Ectodermal cell (in vitro differentiated cells): Measurements from ENCODE around the gene EEF1A1.
"Not testable (repeated sequence)": the region's sequence is repeated elsewhere in the genome, so short reads cannot be mapped to it uniquely, and the experiment has no call there.

ENCODE experiments used
- H3K27ac ChIP-seq: 2 replicates; pipeline ENCODE4 v1.7.0; 2013; ENCODE audit warnings: mild to moderate bottlenecking, low read depth, low read length; ENCODE audit not compliant: insufficient read depth, poor library complexity, severe bottlenecking
- H3K27me3 ChIP-seq: 2 replicates; pipeline ENCODE4 v1.7.0; 2013; ENCODE audit warnings: mild to moderate bottlenecking, low read length; ENCODE audit not compliant: insufficient read depth, control insufficient read depth, poor library complexity, severe bottlenecking
- H3K36me3 ChIP-seq: one replicate; pipeline ENCODE4 v1.7.0; 2013; ENCODE audit warnings: low read length; ENCODE audit not compliant: control insufficient read depth, insufficient read depth
- H3K4me1 ChIP-seq: one replicate; pipeline ENCODE4 v1.7.0; 2013; ENCODE audit warnings: low read length; ENCODE audit not compliant: control insufficient read depth, insufficient read depth
- H3K4me3 ChIP-seq: 2 replicates; pipeline ENCODE4 v1.7.0; 2013; ENCODE audit warnings: low read depth, low read length, control low read depth; ENCODE audit not compliant: insufficient read depth
- H3K9me3 ChIP-seq: 2 replicates; pipeline ENCODE4 v1.7.0; 2013; ENCODE audit warnings: mild to moderate bottlenecking, low read length, moderate library complexity; ENCODE audit not compliant: control insufficient read depth
- WGBS, 2 experiments: methylation state at CpG; one replicate each; pipeline ENCODE4 v1.1.7; 2013; ENCODE audit warnings: missing lambda C conversion rate in 2 of 2; 5-methylcytosine and 5-hydroxymethylcytosine counted together

Gene EEF1A1

DNA sequence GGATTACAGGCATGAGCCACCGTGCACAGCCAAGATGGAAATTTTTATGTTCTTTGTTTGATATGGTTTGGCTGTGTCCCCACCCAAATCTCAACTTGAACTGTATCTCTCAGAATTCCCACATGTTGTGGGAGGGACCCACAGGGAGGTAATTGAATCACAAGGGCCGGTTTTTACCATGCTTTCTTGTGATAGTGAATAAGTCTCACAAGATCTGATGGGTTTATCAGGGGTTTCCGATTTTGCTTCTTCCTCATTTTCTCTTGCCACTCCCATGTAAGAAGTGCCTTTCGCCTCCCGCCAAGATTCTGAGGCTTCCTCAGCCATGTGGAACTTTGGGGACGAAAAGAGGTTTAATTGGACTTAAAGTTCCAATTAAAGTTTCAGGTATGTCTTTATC is 14.6 kb downstream of the EEF1A1 start:
- Histone ChIP-seq H3K4me1 (no peaks in the 10 kb centered on the region), H3K4me3 (no peak overlapping the region), H3K27me3 (no peaks in the 10 kb centered on the region), H3K9me3 (no peaks in the 10 kb centered on the region), H3K27ac (no peak overlapping the region), H3K36me3 (no peaks in the 10 kb centered on the region)
- 82 to 91% methylated on average over 6 of the region's 6 CpGs for WGBS, 2 experiments

DNA sequence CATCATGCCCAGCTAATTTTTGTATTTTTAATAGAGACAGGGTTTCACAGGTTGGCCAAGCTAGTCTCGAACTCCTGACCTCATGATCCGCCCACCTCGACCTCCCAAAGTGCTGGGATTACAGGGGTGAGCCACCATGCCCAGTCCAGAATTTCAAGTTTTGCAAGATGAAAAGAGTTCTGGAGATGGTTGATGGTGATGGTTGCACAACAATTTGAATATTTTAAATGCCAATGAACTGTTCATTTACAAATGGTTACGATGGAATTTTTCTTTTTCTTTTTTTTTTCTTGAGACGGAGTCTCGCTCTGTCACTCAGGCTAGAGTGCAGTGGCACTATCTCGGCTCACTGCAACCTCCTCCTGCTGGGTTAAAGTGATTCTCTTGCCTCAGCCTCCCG is 15.1 kb downstream of the EEF1A1 start:
- not testable (repeated sequence) for H3K27ac ChIP-seq, H3K36me3 ChIP-seq, H3K27me3 ChIP-seq, H3K9me3 ChIP-seq, H3K4me3 ChIP-seq, H3K4me1 ChIP-seq
- 91 to 93% methylated on average over 8 of the region's 8 CpGs for WGBS, 2 experiments

DNA sequence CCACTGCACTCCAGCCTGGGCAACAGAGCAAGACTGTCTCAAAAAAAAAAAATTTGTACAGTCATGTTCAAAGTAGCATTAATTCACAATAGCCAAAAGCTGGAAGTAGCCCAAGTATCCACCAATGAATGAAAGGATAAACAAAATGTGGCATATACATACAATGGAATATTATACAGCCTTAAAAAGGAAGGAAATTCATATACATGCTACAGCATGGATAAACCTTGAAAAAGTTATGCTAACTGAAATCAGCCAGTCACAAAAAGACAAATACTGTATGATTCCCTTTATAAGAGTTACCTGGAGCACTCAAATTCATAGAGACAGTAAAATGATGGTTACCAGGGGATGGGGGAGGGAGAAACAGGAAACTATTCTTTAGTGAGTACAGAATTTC is 15.7 kb downstream of the EEF1A1 start:
- Histone ChIP-seq H3K27ac (no peak overlapping the region), H3K4me1 (no peaks in the 10 kb centered on the region), H3K9me3 (no peaks in the 10 kb centered on the region), H3K36me3 (no peaks in the 10 kb centered on the region), H3K27me3 (no peaks in the 10 kb centered on the region), H3K4me3 (no peak overlapping the region)

DNA sequence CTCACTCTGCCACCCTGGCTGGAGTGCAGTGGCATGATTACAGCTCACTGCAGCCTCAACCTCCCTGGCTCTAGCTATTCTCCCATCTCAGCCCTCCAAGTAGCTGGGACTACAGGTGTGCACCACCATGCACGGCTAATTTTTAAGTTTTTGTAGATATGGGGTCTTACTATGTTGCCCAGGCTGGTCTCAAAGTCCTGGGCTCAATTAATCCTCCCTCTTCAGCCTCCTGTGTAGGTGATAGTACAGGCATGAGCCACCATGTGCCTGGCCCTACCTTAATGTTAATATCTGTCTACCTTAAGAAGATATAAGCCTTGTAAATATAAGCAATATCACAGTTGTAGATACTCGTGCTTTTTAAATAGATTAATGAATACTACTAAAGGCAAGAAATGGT is 16.7 kb downstream of the EEF1A1 start:
- no peaks in the 10 kb centered on the region for H3K36me3 ChIP-seq
- H3K9me3 ChIP-seq, result no peaks in the 10 kb centered on the region
- H3K4me1 ChIP-seq, result no peaks in the 10 kb centered on the region
- H3K4me3 ChIP-seq, result no peak overlapping the region
- 88 to 100% methylated on average over 1 to 2 of the region's 2 CpGs for WGBS, 2 experiments
- H3K27ac ChIP-seq, result no peak overlapping the region
- H3K27me3 ChIP-seq, result no peaks in the 10 kb centered on the region

DNA sequence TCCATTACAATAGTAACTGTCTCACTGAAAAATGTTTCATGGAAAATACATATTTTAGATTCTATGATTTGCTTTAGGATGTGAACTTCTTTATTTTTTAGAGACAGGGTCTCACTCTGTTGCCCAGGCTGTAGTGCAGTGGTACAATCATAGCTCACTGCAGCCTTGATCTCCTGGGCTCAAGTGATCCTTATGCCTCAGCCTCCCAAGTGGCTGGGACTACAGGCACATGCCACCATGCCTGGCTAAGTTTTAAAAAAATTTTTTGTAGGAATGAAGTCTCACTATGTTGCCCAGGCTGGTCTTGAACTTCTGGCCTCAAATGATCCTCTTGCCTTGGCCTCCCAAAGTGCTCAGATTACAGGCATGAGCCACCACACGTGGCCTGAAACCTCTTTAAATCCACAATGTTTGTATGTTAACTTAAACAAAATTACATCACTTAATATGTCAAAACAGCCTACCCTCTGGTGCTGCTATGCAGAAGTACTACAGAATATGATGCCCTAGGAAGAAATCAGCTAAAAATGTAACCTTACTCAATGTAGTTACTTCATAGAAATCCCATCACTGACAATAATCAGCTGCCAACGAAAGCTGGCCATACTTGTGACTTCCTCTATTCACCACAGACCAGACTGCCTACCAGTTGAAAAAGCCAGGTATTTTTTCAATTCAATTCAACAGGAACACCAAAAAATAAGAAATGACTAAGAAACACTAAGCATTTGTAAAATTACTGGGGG is 17.6 kb downstream of the EEF1A1 start:
- no peak overlapping the region for H3K27ac ChIP-seq
- peaks cover 4% of the 10 kb centered on the region for H3K36me3 ChIP-seq
- H3K4me3 ChIP-seq, result no peak overlapping the region
- WGBS, 2 experiments, result 87 to 89% methylated on average over 2 of the region's 2 CpGs
- H3K4me1 ChIP-seq, result no peaks in the 10 kb centered on the region
- no peaks in the 10 kb centered on the region for H3K9me3 ChIP-seq
- no peaks in the 10 kb centered on the region for H3K27me3 ChIP-seq

DNA sequence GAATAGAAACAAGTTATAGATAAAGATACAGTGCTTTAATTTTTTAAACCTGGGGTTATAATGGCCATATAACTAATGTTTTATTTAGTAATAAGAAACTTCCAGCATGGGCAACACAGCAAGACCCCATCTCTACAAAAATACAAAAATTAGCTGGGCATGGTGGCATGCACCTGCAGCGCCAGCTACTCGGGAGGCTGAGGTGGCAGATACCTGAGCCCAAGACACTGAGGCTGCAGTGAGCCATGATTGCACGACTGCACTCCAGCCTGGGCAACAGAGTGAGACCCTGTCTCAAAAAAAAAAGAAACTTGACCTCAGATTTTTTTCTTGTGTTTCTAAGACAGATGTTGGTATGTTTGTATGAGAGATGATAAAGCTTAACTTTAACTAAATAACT is 22.9 kb downstream of the EEF1A1 start:
- Histone ChIP-seq H3K27ac (no peak overlapping the region), H3K36me3 (peaks cover 11% of the 10 kb centered on the region), H3K27me3 (no peaks in the 10 kb centered on the region), H3K4me1 (no peaks in the 10 kb centered on the region), H3K9me3 (no peaks in the 10 kb centered on the region), H3K4me3 (no peak overlapping the region)
- 94% methylated on average over 3 of the region's 3 CpGs for WGBS, 2 experiments

DNA sequence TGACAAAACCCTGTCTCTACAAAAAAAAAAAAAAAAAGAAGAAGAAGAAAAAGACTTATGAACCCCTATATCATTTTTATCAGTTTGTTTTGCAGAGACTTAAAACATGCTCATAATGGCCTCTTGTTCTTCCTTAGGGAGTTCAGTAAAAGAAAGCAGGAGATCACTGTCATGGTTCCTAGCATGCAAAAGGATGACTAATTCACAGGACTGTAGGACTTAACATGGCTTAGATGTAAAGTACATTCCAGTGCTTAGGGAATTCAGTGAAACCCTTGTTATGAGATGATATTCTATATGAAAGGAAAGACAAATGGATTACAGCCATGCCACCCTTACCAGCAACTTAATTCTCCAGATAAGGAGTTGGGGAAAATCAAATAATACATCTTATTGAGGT is 29.5 kb downstream of the EEF1A1 start:
- Histone ChIP-seq H3K27ac (no peak overlapping the region), H3K27me3 (no peaks in the 10 kb centered on the region), H3K4me1 (no peaks in the 10 kb centered on the region), H3K9me3 (no peaks in the 10 kb centered on the region), H3K4me3 (no peak overlapping the region), H3K36me3 (peaks cover 8% of the 10 kb centered on the region)

DNA sequence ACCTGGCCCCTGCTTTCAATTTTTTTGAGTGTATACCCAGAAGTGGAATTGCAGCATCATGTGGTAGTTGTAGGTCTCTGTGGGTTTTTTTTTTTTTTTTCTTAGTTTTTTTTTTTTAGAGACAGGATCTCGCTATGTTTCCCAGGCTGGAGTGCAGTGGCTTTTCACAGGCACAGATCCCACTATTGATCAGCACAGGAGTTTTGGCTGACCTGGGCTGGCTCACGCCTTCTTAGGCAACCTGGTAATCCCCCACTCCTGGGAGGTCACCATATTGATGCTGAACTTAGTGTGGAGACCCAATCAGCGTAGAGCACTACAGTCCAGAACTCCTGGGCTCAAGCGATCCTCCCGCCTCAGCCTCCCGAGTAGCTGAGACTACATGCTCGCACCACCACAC is 33.4 kb downstream of the EEF1A1 start:
- H3K9me3 ChIP-seq, result no peaks in the 10 kb centered on the region
- no peaks in the 10 kb centered on the region for H3K4me1 ChIP-seq
- H3K4me3 ChIP-seq, result no peak overlapping the region
- no peaks in the 10 kb centered on the region for H3K27me3 ChIP-seq
- no peak overlapping the region for H3K27ac ChIP-seq
- 94 to 97% methylated on average over 7 of the region's 7 CpGs for WGBS, 2 experiments
- peaks cover 18% of the 10 kb centered on the region for H3K36me3 ChIP-seq

DNA sequence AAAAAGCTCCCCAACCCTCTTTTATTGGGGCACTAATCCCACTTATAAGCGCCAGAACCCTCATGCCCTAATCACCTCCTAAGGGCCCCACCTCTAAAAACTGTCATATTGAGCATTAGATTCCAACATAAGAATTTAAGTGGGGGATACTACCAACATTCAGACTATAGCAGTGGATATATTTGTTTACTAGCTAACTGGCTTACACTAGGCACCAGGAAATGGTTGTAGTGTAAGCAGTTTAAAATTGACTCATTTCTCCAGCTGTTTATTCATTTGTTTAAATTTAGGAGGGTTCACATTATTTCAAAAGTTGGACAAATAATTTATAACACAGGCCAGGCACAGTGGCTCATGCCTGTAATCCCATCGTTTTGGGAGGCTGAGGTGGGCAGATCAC is 36.4 kb downstream of the EEF1A1 start:
- no peaks in the 10 kb centered on the region for H3K9me3 ChIP-seq

DNA sequence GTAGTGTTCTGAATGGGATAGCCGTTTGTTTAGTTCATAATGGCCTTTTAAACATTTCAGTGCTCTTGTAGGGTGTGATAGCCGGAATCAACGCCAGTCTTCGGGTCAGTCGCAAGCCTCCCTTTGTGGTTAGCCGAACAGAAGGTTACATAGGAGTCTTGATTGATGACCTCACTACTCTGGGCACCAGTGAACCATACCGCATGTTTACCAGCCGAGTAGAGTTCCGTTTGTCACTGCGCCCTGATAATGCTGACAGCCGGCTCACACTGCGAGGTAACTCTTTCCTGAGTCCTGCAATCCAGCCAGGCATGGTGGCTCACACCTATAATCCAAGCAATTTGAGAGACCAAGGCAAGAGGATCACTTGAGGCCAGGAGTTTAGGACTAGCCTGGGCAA is 38.9 kb downstream of the EEF1A1 start:
- Histone ChIP-seq H3K27me3 (no peaks in the 10 kb centered on the region), H3K4me3 (no peak overlapping the region), H3K4me1 (no peaks in the 10 kb centered on the region), H3K9me3 (no peaks in the 10 kb centered on the region), H3K27ac (no peak overlapping the region), H3K36me3 (peaks cover 29% of the 10 kb centered on the region)
- WGBS, 2 experiments, result 93% methylated on average over 12 of the region's 12 CpGs

More for the DNA sequence above, 36.4 kb downstream of the EEF1A1 start:
- Histone ChIP-seq H3K4me3 (no peak overlapping the region), H3K4me1 (no peaks in the 10 kb centered on the region), H3K36me3 (peaks cover 31% of the 10 kb centered on the region), H3K27ac (no peak overlapping the region), H3K27me3 (no peaks in the 10 kb centered on the region)
- WGBS, 2 experiments, result 91 to 94% methylated on average over 2 of the region's 2 CpGs

DNA sequence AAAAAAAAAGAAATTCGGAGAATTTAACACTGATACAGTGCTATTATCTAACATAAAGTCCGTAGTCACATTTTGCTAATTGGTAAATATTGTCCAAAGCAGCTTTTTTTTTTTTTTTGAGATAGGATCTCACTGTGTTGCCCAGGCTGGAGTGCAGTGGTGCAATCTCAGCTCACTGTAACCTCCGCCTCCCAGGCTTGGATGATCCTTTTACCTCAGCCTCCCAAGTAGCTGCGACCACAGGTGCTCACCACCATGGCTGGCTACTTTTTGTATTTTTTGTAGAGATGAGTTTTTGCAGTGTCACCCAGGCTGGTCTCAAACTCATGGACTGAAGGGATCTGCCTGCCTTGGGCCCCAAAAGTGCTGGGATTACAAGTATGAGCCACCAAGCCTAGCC is 43.4 kb downstream of the EEF1A1 start:
- no peaks in the 10 kb centered on the region for H3K4me1 ChIP-seq
- H3K27me3 ChIP-seq, result no peaks in the 10 kb centered on the region
- H3K4me3 ChIP-seq, result no peak overlapping the region
- H3K36me3 ChIP-seq, result peaks cover 17% of the 10 kb centered on the region
- H3K9me3 ChIP-seq, result no peaks in the 10 kb centered on the region
- H3K27ac ChIP-seq, result no peak overlapping the region
- 98% methylated on average over 3 of the region's 4 CpGs for WGBS, 2 experiments
